PC-9 (cell line): Measurements from ENCODE around the gene EXD3.
"Not testable (repeated sequence)": the region's sequence is repeated elsewhere in the genome, so short reads cannot be mapped to it uniquely, and the experiment has no call there.

Source experiments
- CTCF ChIP-seq: fragments of 200-600 bp; sonication (generic); conservative IDR thresholded peaks from 2 replicates; pipeline ENCODE4 v1.6.1; 2017; ENCODE audit warnings: mixed run types, antibody characterized with exemption, mild to moderate bottlenecking, moderate library complexity
- EZH2 ChIP-seq: fragments of 200-600 bp; sonication (generic); IDR thresholded peaks from 2 replicates; pipeline ENCODE4 v1.8.0; 2017; ENCODE audit warnings: antibody characterized with exemption, low read depth

- not testable (repeated sequence) for TF ChIP-seq CTCF, EZH2
These were observed 36.4 kb downstream of the EXD3 start for GRCh38 chr9:137386507-137387113.
